ENCODE data around the gene TMCC1.
"Not testable (repeated sequence)": the region's sequence is repeated elsewhere in the genome, so short reads cannot be mapped to it uniquely, and the experiment has no call there.

Gene TMCC1

DNA sequence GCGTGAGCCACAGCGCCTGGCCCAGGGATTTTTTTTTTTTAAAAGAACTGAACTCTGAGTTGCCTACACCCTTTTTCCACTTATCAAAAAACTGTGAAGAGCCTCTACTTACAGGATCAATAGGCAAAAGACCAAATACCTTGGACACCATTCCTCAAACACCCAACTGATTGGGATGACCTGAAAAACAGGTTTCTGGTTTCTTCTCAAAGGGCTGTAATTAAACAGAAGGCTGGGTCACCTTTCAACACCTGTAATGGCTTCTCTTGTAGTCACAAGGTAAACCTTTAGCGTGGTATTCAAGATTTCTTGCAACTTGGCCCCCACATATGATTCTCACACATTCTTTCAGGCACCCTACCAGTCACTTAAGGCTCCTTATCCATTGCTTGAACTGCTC lies 248.7 kb downstream of the TMCC1 start:
- H3K27me3 Mint-ChIP-seq (ENCODE audit: low read depth): peaks cover 3% of the 10 kb centered on the region
- peaks cover 8% of the 10 kb centered on the region for H3K4me1 Mint-ChIP-seq
- no peaks in the 10 kb centered on the region for H3K9me3 Mint-ChIP-seq

DNA sequence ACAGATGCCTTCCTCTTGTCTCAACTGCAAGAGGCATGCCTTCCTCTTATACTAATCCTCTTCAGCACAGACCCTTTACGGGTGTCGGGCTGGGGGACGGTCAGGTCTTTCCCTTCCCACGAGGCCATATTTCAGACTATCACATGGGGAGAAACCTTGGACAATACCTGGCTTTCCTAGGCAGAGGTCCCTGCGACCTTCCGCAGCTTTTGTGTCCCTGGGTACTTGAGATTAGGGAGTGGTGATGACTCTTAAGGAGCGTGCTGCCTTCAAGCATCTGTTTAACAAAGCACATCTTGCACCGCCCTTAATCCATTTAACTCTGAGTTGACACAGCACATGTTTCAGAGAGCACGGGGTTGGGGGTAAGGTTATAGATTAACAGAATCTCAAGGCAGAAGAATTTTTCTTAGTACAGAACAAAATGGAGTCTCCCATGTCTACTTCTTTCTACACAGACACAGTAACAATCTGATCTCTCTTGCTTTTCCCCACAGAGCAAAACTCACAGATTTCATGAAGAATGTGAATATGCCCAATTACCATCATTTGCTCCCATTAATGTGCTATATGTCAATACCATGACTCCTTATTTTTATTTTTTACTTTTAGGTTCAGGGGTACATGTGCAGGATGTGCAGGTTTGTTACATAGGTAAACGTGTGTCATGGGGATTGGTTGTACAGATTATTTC lies 251.8 kb downstream of the TMCC1 start:
- H3K27me3 Mint-ChIP-seq (ENCODE audit: low read depth); H3K4me3 Mint-ChIP-seq; H3K36me3 Mint-ChIP-seq (ENCODE audit: low read depth); H3K4me1 Mint-ChIP-seq; H3K9me3 Mint-ChIP-seq: not testable (repeated sequence)
- peak overlapping the region; percentile 10 to 91 (median 11) for H3K27ac Mint-ChIP-seq

More for the DNA sequence above, 248.7 kb downstream of the TMCC1 start:
- TF ChIP-seq, protein P1, sequence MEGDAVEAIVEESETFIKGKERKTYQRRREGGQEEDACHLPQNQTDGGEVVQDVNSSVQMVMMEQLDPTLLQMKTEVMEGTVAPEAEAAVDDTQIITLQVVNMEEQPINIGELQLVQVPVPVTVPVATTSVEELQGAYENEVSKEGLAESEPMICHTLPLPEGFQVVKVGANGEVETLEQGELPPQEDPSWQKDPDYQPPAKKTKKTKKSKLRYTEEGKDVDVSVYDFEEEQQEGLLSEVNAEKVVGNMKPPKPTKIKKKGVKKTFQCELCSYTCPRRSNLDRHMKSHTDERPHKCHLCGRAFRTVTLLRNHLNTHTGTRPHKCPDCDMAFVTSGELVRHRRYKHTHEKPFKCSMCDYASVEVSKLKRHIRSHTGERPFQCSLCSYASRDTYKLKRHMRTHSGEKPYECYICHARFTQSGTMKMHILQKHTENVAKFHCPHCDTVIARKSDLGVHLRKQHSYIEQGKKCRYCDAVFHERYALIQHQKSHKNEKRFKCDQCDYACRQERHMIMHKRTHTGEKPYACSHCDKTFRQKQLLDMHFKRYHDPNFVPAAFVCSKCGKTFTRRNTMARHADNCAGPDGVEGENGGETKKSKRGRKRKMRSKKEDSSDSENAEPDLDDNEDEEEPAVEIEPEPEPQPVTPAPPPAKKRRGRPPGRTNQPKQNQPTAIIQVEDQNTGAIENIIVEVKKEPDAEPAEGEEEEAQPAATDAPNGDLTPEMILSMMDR (IDR thresholded peaks at IDR 0.05; ENCODE audit: unreplicated experiment in 3 of 3): no peak
- no peak overlapping the region for H3K4me3 Mint-ChIP-seq
- H3K27ac Mint-ChIP-seq: no peak overlapping the region
- H3K36me3 Mint-ChIP-seq (ENCODE audit: low read depth): no peaks in the 10 kb centered on the region

DNA sequence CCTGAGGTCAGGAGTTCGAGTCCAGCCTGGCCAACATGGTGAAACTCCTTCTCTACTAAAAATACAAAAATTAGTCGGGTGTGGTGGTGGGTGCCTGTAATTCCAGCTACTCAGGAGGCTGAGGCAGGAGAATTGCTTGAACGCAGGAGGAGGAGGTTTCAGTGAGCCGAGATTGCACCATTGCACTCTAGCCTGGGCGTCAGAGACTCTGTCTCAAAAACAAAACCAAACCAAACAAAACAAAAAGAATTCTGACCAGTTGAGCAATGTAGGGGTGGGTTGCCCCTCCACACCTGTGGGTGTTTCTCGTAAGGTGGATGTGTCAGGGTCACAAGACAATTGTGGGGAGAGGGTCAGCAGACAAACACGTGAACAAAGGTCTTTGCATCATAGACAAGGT lies 252.5 kb downstream of the TMCC1 start:
- not testable (repeated sequence) for H3K36me3 Mint-ChIP-seq (ENCODE audit: low read depth); H3K9me3 Mint-ChIP-seq; H3K4me1 Mint-ChIP-seq; H3K27me3 Mint-ChIP-seq (ENCODE audit: low read depth); H3K4me3 Mint-ChIP-seq
- H3K27ac Mint-ChIP-seq: peak overlapping the region in 1 of 3 experiments; percentile 70

DNA sequence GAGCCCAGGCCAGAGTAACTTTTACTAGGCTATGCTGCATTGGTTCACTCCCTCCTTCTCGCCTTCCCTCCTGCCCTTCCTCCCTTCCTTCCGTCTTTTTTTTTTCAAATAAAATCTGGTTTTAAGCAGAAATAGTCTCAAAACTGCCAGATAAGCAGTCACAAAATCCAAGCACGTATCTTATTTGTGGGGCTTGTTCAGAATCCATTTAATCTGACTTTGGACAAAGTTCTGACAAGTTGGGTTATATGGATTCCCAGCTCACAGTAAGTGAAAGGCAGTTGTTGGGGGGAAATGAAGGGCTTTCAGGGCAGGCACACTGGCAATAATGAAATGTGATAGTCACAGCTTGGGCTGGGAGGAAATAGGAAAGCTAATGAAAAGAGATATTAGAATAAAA lies 255.0 kb downstream of the TMCC1 start:
- H3K27ac Mint-ChIP-seq: no peak overlapping the region
- TF ChIP-seq, protein P1 (IDR thresholded peaks at IDR 0.05; ENCODE audit: unreplicated experiment in 3 of 3): no peak
- H3K4me3 Mint-ChIP-seq: no peak overlapping the region
- H3K27me3 Mint-ChIP-seq (ENCODE audit: low read depth): no peaks in the 10 kb centered on the region
- no peaks in the 10 kb centered on the region for H3K4me1 Mint-ChIP-seq
- peaks cover 12% of the 10 kb centered on the region for H3K36me3 Mint-ChIP-seq (ENCODE audit: low read depth)
- H3K9me3 Mint-ChIP-seq: peaks cover 18% of the 10 kb centered on the region

DNA sequence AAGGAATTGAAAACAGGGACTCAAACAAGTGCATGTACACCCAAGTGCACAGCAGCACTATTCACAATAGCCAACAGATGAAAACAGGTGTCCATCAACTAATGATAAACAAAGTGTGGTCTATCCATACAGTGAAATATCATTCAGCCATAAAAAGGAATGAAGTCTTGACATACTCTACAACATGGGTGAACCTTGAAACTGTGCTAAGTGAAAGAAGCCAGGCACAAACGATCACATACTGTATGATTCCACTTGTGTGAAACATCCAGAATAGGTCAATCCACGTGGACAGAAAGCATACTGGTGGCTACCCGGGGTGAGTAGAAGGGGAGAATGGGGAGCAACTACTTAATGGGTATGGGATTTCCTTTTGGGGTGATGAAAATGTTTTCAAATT lies 257.4 kb downstream of the TMCC1 start:
- peaks cover 18% of the 10 kb centered on the region for H3K9me3 Mint-ChIP-seq
- H3K27ac Mint-ChIP-seq: no peak overlapping the region
- H3K4me1 Mint-ChIP-seq: no peaks in the 10 kb centered on the region
- no peak overlapping the region for H3K4me3 Mint-ChIP-seq
- no peaks in the 10 kb centered on the region for H3K27me3 Mint-ChIP-seq (ENCODE audit: low read depth)
- TF ChIP-seq, protein P1 (IDR thresholded peaks at IDR 0.05; ENCODE audit: unreplicated experiment in 3 of 3): no peak
- peaks cover 12% of the 10 kb centered on the region for H3K36me3 Mint-ChIP-seq (ENCODE audit: low read depth)

DNA sequence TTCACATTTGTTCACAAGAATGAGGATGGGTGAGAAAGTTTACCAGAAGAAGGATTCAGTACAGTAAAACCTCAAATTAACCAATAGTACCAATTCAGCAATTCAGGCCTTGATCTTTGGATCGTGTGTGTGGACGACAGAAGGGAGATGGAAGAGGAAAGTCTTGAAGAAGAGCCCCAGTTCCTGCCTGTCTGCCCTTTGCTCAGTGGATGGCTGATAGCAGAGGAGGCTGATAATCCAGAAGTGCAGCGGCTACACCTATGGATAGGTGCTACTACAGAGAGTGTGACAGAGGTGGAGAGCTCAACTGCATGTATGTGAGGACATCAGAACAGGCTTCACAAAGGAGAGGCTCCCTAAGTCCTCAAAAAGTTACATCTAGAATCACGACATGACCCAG lies 257.9 kb downstream of the TMCC1 start:
- Mint-ChIP-seq H3K27me3 (ENCODE audit: low read depth) (no peaks in the 10 kb centered on the region), H3K27ac (no peak overlapping the region), H3K9me3 (peaks cover 18% of the 10 kb centered on the region), H3K36me3 (ENCODE audit: low read depth) (peaks cover 12% of the 10 kb centered on the region), H3K4me3 (no peak overlapping the region), H3K4me1 (no peaks in the 10 kb centered on the region)
- TF ChIP-seq, protein P1 (IDR thresholded peaks at IDR 0.05; ENCODE audit: unreplicated experiment in 3 of 3): no peak

DNA sequence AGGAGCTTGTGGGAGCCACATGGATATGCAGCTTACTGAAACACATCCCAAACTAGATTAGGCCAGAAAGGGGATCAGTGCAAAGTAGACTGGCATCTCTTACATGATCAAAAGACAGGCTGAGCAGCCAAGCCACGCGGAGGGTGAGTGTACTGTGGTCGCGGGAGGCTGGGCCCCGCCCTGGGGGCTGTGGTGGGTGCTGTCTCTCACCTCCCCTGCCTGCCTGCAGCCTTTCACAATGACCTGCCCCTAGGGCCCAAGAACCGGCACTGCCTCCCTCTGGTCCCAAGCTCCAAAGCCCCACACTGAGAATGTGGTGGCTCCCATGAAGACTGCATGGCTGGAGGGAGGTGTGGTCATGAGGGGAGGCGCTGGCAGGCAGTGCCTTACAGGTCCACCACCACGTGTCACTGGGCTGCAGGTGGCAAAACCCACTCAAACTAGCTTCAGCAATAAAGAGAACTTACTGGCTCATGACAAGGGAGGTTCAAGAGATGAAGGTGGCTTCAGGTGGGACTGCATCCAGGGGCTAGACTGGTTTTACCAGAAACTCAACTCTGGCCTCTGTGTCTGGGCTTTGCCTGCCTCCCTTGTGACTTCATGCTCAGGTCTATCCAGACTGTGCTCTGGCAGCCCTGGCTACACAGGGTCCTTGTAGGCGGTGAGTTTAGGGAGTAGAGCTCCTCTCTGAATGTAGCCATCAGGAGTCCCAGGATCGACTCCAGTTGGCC lies 259.6 kb downstream of the TMCC1 start:
- Mint-ChIP-seq H3K27ac (no peak overlapping the region), H3K9me3 (peaks cover 18% of the 10 kb centered on the region), H3K27me3 (ENCODE audit: low read depth) (no peaks in the 10 kb centered on the region), H3K4me3 (no peak overlapping the region), H3K36me3 (ENCODE audit: low read depth) (peaks cover 12% of the 10 kb centered on the region), H3K4me1 (no peaks in the 10 kb centered on the region)
- TF ChIP-seq, protein P1 (IDR thresholded peaks at IDR 0.05; ENCODE audit: unreplicated experiment in 3 of 3): no peak

Measured in nephron (organoid).